ENCODE data around the gene COQ8B. TPM values are rescaled to one million over a fixed set of nuclear protein-coding genes. Genes with fewer than 3 reads are reported as not detected.
A peak's percentile ranks its signal among the peaks of the same experiment; 100 is the strongest.

COQ8B gene
- polyA plus RNA-seq, 1 donor (not counting 4 experiments of a cell fraction or from before 2014, with no cell fraction given): 11.0 TPM

DNA sequence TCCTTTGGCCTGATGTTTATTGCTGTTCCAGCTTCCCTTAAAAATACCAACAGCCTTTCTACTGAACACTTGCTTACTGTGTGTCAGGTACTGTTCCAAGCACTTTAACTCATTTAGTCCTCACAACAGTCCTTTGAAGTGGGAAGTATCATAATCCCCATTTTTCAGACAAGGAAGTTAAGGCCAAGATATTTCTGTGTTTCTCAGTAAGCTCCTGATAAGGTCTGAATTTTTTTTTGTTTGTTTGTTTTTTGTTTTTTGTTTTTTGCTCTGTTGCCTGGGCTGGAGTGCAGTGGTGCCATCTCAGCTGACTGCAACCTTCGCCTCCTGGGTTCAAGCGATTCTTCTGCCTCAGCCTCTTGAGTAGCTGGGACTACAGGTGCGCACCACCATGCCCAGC lies 41.8 kb upstream of the COQ8B start:
- H4K20me1 ChIP-seq (ENCODE audit: control insufficient read depth, extremely low read depth, insufficient read depth, low read length): peaks cover 22% of the 10 kb centered on the region
- no peak overlapping the region for H3K9ac ChIP-seq (ENCODE audit: control insufficient read depth, extremely low read depth, insufficient read depth, low read length)
- DNase-seq (ENCODE audit: low read depth, low spot score) (no peak), FAIRE-seq (no peak)
- no peak for TF ChIP-seq EZH2 (IDR thresholded peaks at IDR 0.05; ENCODE audit: low read length)
- TF ChIP-seq, protein P1, sequence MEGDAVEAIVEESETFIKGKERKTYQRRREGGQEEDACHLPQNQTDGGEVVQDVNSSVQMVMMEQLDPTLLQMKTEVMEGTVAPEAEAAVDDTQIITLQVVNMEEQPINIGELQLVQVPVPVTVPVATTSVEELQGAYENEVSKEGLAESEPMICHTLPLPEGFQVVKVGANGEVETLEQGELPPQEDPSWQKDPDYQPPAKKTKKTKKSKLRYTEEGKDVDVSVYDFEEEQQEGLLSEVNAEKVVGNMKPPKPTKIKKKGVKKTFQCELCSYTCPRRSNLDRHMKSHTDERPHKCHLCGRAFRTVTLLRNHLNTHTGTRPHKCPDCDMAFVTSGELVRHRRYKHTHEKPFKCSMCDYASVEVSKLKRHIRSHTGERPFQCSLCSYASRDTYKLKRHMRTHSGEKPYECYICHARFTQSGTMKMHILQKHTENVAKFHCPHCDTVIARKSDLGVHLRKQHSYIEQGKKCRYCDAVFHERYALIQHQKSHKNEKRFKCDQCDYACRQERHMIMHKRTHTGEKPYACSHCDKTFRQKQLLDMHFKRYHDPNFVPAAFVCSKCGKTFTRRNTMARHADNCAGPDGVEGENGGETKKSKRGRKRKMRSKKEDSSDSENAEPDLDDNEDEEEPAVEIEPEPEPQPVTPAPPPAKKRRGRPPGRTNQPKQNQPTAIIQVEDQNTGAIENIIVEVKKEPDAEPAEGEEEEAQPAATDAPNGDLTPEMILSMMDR (optimal IDR thresholded peaks at IDR 0.05 in 1 of 3, IDR thresholded peaks at IDR 0.05 in 1 of 3, conservative IDR thresholded peaks at IDR 0.05 in 1 of 3; ENCODE audit: extremely low read depth in 1 of 3, insufficient read depth in 2 of 3, low read length in 3 of 3): no peak
- no peaks in the 10 kb centered on the region for H3K27me3 ChIP-seq (ENCODE audit: control insufficient read depth, extremely low read depth, insufficient read depth, low read length)
- H3K27ac ChIP-seq (ENCODE audit: control insufficient read depth, insufficient read depth, low read length): no peak overlapping the region
- peaks cover 70% of the 10 kb centered on the region for H3K79me2 ChIP-seq (ENCODE audit: control insufficient read depth, insufficient read depth, low read length)
- peaks cover 9% of the 10 kb centered on the region for H3K9me1 ChIP-seq (ENCODE audit: control insufficient read depth, extremely low read depth, insufficient read depth, low read length)
- no peak overlapping the region for H2AFZ ChIP-seq (ENCODE audit: control insufficient read depth, low read length)
- dilution Hi-C loops (cut with MboI; ENCODE audit: extremely low pct_ligation_motif_present, low sequenced_read_pairs): no loop called here
- no peak overlapping the region for H3K4me3 ChIP-seq (ENCODE audit: control insufficient read depth in 2 of 3, extremely low read depth in 1 of 3, insufficient read depth in 2 of 3, low read depth in 1 of 3, low read length in 3 of 3)
- no peak overlapping the region for H3K4me2 ChIP-seq (ENCODE audit: control insufficient read depth, extremely low read depth, insufficient read depth, low read depth, low read length)
- peaks cover 27% of the 10 kb centered on the region for H3K4me1 ChIP-seq (ENCODE audit: control insufficient read depth, extremely low read depth, insufficient read depth, low read length)
- no peaks in the 10 kb centered on the region for H3K9me3 ChIP-seq (ENCODE audit: control insufficient read depth, low read depth, low read length)
- H3K36me3 ChIP-seq (ENCODE audit: control insufficient read depth in 2 of 2, extremely low read depth in 1 of 2, insufficient read depth in 2 of 2, low read length in 2 of 2): peaks cover 49 to 71% of the 10 kb centered on the region in 2 experiments

DNA sequence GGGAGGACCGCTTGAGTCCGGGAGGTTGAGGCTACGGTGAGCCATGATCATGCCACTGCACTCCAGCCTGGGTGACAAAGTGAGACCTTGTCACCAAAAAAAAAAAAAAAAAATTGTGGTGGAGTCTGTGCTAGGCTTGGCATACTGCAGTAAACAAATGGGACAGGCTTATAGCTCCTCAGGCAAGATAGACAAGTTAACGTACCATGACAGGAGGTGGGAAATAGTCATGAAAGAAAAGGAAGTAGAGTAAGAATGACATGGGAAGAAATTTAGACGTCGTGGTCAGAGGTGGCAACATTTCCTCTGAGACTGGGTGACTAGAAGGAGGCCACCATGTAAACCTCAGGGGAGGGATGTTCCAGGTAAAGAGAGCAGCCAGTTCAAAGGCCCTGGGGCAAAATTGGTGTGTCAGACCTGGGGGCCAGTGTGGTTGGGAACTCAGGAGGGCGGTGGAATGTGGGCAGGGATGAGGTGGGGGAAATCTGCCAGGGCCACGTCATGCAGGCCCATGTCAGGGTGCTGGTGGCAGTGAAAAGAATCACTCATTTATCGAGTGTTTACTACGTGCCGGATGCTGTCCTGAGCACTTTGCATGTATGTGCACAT lies 39.9 kb upstream of the COQ8B start:
- peak; percentile 39 for FAIRE-seq

More for the DNA sequence above, 39.9 kb upstream of the COQ8B start:
- H3K4me2 ChIP-seq (ENCODE audit: control insufficient read depth, extremely low read depth, insufficient read depth, low read depth, low read length): peak overlapping the region; percentile 71
- H3K36me3 ChIP-seq (ENCODE audit: control insufficient read depth in 2 of 2, extremely low read depth in 1 of 2, insufficient read depth in 2 of 2, low read length in 2 of 2): peaks cover 30 to 67% of the 10 kb centered on the region in 2 experiments
- DNase-seq (ENCODE audit: low read depth, low spot score): peak; percentile 76
- H3K9me1 ChIP-seq (ENCODE audit: control insufficient read depth, extremely low read depth, insufficient read depth, low read length): peaks cover 9% of the 10 kb centered on the region
- dilution Hi-C loops (cut with MboI; ENCODE audit: extremely low pct_ligation_motif_present, low sequenced_read_pairs): no loop called here
- peaks cover 80% of the 10 kb centered on the region for H3K79me2 ChIP-seq (ENCODE audit: control insufficient read depth, insufficient read depth, low read length)
- peak overlapping the region; percentile 6 for H3K9ac ChIP-seq (ENCODE audit: control insufficient read depth, extremely low read depth, insufficient read depth, low read length)
- H4K20me1 ChIP-seq (ENCODE audit: control insufficient read depth, extremely low read depth, insufficient read depth, low read length): peaks cover 22% of the 10 kb centered on the region
- H3K27ac ChIP-seq (ENCODE audit: control insufficient read depth, insufficient read depth, low read length): peak overlapping the region; percentile 15
- H3K4me1 ChIP-seq (ENCODE audit: control insufficient read depth, extremely low read depth, insufficient read depth, low read length): peaks cover 33% of the 10 kb centered on the region
- no peaks in the 10 kb centered on the region for H3K9me3 ChIP-seq (ENCODE audit: control insufficient read depth, low read depth, low read length)
- peak overlapping the region in 1 of 3 experiments; percentile 43 for H3K4me3 ChIP-seq (ENCODE audit: control insufficient read depth in 2 of 3, extremely low read depth in 1 of 3, insufficient read depth in 2 of 3, low read depth in 1 of 3, low read length in 3 of 3)
- TF ChIP-seq EZH2 (IDR thresholded peaks at IDR 0.05; ENCODE audit: low read length): no peak
- TF ChIP-seq, protein P1 (optimal IDR thresholded peaks at IDR 0.05 in 1 of 3, IDR thresholded peaks at IDR 0.05 in 1 of 3, conservative IDR thresholded peaks at IDR 0.05 in 1 of 3; ENCODE audit: extremely low read depth in 1 of 3, insufficient read depth in 2 of 3, low read length in 3 of 3): no peak
- no peak overlapping the region for H2AFZ ChIP-seq (ENCODE audit: control insufficient read depth, low read length)
- H3K27me3 ChIP-seq (ENCODE audit: control insufficient read depth, extremely low read depth, insufficient read depth, low read length): no peaks in the 10 kb centered on the region

All from keratinocyte (primary cell).